HUES48 (cell line): ENCODE measurements around the gene SYTL5.

ENCODE experiments used
- H3K27ac ChIP-seq: one replicate; pipeline ENCODE4 v1.7.0; 2013; ENCODE audit warnings: low read depth, low read length, inconsistent platforms
- H3K27me3 ChIP-seq: 2 replicates; pipeline ENCODE4 v1.6.1; 2013; ENCODE audit warnings: mild to moderate bottlenecking, low read length; ENCODE audit not compliant: control insufficient read depth, insufficient read depth
- H3K36me3 ChIP-seq: 2 replicates; pipeline ENCODE4 v1.6.1; 2013; ENCODE audit warnings: low read length; ENCODE audit not compliant: control insufficient read depth, insufficient read depth
- H3K4me1 ChIP-seq: 2 replicates; pipeline ENCODE4 v1.6.1; 2013; ENCODE audit warnings: mild to moderate bottlenecking, low read length; ENCODE audit not compliant: control insufficient read depth, insufficient read depth
- H3K4me3 ChIP-seq: 2 replicates; pipeline ENCODE4 v1.5.1; 2013; ENCODE audit warnings: mild to moderate bottlenecking, low read depth, low read length
- H3K9ac ChIP-seq: 2 replicates; pipeline ENCODE4 v1.6.1; 2013; ENCODE audit warnings: mild to moderate bottlenecking, low read depth, low read length, moderate library complexity
- H3K9me3 ChIP-seq: 2 replicates; pipeline ENCODE4 v1.6.1; 2013; ENCODE audit warnings: low read length; ENCODE audit not compliant: control insufficient read depth, insufficient read depth

SYTL5 gene

DNA sequence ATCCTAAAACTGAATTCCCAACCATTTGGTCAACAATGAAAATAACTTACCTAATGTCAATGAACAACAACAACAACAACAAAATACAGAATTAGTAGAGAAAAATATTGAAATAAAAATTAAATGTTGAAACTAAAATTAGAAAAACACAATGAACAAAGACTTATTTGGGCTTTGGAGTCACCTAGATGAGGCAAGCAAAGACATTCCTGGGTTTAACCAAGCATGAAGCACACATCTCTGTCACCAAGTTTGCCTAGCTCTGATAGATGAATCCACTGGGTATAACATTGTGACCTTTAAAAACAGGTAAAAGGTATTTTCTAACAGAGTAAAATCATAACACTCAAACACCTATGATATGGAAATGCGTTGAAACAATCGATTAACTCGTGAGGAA lies 13.2 kb upstream of the SYTL5 start:
- Histone ChIP-seq H3K27ac (no peak overlapping the region), H3K4me3 (no peak overlapping the region), H3K4me1 (peaks cover 4% of the 10 kb centered on the region; the same call in 1 of the 2 replicates), H3K36me3 (no peaks in the 10 kb centered on the region), H3K27me3 (no peaks in the 10 kb centered on the region), H3K9me3 (no peaks in the 10 kb centered on the region), H3K9ac (no peak overlapping the region)

DNA sequence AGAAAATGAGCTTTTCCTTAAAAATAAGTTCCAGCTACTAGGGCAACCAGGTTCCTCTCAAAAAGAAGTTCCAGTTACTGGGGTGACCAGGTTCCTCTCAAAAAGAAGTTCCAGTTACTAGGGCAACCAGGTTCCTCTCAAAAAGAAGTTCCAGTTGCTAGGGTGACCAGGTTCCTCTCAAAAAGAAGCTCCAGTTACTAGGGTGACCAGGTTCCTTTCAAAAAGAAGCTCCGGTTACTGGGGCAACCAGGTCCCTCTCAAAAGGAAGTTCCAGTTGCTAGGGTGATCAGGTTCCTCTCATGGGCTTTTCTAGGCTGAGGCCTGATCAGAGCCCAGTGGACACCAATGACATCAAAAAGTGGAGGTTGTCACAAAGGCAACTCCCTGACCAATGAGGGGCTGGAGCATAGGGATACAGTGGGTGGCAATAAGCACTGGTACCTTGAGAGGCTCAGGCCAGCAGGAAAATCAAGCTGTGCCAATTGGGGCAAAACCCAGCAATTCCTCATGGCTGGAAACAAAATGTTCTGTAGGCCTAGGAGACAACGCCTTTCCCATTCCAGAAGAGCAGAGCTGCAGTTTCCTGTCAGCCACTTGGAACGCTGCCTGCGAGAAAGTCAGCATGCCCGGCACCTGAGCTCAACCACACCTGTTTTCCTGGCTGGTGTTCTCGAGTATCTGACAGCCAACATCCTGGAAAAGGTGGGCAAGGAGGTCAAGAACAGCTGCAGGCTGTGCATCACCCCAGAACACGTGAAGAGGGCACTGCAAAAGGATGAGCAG lies 12.3 kb upstream of the SYTL5 start:
- Histone ChIP-seq H3K9ac (no peak overlapping the region), H3K4me1 (peaks cover 4% of the 10 kb centered on the region; the same call in 1 of the 2 replicates), H3K27ac (no peak overlapping the region), H3K4me3 (no peak overlapping the region), H3K36me3 (no peaks in the 10 kb centered on the region), H3K27me3 (no peaks in the 10 kb centered on the region), H3K9me3 (no peaks in the 10 kb centered on the region)

DNA sequence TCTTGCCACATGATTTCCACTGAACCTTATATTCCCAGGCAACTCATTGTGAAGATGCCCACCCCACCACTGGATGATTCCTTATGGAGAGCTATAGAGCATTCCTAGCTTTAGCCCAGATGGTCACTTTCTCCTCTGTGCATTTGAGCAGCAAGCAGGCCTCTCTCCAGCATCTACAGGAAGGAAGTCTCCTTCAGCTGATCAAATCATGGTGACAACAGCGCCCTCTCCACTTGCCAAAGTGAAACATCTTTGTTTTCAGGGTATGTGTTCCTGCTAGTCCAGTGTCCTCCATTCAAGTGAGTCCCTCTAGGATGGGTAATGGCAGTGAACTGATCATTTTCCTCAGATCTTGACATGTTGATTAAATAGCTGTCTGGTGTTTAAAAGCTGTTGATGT lies 10.9 kb upstream of the SYTL5 start:
- Histone ChIP-seq H3K4me1 (peaks cover 4% of the 10 kb centered on the region; the same call in 1 of the 2 replicates), H3K36me3 (no peaks in the 10 kb centered on the region), H3K9me3 (no peaks in the 10 kb centered on the region)

DNA sequence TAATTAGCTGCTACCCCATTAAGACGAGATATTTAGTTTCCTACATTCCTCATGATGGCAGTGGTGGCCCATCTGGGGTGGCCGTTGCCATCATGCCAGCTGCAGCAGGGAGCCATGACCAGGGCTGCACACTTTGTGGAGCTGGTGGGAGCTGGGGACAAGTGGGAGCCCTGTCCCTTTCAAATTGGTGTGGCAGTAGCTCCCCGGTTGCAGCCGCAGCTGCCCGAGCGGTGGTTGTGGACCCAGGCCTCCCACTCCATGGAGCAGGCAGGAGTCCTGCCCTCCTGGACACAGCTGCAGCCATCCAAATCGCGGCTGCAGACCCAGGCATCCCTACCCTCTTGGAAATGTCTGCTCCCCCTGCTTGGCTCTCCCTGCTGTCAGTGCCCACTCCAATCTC lies 9.3 kb upstream of the SYTL5 start:
- peaks cover 4% of the 10 kb centered on the region; the same call in 1 of the 2 replicates for H3K4me1 ChIP-seq
- no peak overlapping the region for H3K4me3 ChIP-seq
- H3K27ac ChIP-seq, result no peak overlapping the region
- no peaks in the 10 kb centered on the region for H3K36me3 ChIP-seq
- no peaks in the 10 kb centered on the region for H3K9me3 ChIP-seq
- H3K27me3 ChIP-seq, result no peaks in the 10 kb centered on the region
- H3K9ac ChIP-seq, result no peak overlapping the region

More for the DNA sequence above, 10.9 kb upstream of the SYTL5 start:
- Histone ChIP-seq H3K4me3 (no peak overlapping the region), H3K27ac (no peak overlapping the region), H3K27me3 (no peaks in the 10 kb centered on the region), H3K9ac (no peak overlapping the region)

DNA sequence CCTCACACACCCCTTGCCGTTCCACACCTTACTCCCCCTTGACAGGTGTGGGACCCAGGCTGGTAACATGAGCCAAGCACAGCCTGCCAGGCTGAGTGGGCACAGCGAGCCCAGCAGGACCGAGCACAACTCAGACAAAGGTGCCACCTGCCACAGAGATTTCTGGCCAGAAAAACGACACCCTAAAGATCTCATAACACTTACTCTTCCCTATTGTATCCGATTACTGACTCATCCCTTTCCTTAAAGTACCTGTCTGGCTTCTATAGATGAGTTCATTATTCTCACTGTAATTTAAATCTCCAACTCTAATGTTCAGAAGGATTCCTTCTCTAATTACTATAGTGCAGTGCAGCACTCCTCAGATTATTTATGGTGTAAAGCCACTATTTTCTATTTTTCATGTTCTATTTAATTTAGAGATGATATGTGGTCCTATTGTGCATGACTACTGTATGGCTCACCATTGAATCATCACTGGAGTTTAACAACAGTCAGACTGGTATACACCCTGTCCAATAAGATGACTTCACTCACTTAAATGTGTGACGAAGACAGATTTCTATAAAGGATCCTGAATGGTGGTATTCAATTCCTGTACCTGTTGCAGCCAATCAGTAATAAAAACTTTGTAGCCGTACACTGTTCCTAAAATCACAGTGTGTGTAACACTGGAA lies 7.6 kb upstream of the SYTL5 start:
- no peaks in the 10 kb centered on the region for H3K27me3 ChIP-seq

DNA sequence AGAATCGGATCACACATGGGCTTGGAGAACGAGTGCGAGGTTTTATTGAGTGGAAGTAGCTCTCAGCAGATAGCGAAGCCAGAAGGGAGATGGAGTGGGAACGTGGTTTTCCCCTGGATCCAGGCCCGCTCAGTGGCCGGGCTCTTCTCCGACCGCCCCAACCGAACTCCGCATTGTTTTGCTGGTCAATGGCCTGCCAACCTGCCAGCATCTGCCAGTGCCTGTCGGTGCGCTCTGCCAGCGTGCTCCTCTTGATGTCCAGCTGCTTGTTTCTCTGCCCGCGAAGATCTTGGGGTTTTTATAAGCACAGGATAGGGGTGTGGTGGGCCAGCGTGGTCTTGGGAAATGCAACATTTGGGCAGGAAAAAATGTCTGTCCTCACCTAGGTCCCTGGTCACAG lies 5.6 kb upstream of the SYTL5 start:
- Histone ChIP-seq H3K4me3 (no peak overlapping the region), H3K36me3 (no peaks in the 10 kb centered on the region), H3K27me3 (no peaks in the 10 kb centered on the region), H3K27ac (no peak overlapping the region), H3K9ac (no peak overlapping the region), H3K4me1 (no peaks in the 10 kb centered on the region), H3K9me3 (no peaks in the 10 kb centered on the region; the same call in 1 of the 2 replicates)

More for the DNA sequence above, 7.6 kb upstream of the SYTL5 start:
- no peak overlapping the region for H3K9ac ChIP-seq
- no peaks in the 10 kb centered on the region for H3K36me3 ChIP-seq
- no peaks in the 10 kb centered on the region for H3K9me3 ChIP-seq
- H3K27ac ChIP-seq, result no peak overlapping the region
- H3K4me3 ChIP-seq, result no peak overlapping the region
- no peaks in the 10 kb centered on the region for H3K4me1 ChIP-seq

DNA sequence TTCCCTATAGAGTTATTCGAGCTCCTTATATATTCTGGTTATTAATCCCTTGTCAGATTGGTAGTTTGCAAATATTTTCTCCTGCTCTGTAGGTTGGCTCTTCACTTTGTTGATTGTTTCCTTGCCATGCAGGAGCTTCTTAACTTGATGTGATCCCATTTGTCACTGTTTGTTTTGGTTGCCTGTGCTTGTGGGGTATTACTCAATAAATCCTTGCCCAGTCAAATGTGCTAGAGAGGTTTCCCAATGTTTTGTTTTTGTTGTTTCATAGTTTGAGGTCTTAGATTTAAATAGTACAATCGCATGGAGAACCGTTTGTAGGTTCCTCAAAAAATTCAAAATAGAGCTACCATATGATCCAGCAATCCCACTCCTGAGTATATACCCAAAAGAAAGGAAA lies 2.3 kb upstream of the SYTL5 start:
- Histone ChIP-seq H3K36me3 (no peaks in the 10 kb centered on the region), H3K27me3 (no peaks in the 10 kb centered on the region), H3K9ac (no peak overlapping the region), H3K4me3 (no peak overlapping the region), H3K27ac (no peak overlapping the region), H3K4me1 (no peaks in the 10 kb centered on the region), H3K9me3 (no peaks in the 10 kb centered on the region; the same call in 1 of the 2 replicates)

DNA sequence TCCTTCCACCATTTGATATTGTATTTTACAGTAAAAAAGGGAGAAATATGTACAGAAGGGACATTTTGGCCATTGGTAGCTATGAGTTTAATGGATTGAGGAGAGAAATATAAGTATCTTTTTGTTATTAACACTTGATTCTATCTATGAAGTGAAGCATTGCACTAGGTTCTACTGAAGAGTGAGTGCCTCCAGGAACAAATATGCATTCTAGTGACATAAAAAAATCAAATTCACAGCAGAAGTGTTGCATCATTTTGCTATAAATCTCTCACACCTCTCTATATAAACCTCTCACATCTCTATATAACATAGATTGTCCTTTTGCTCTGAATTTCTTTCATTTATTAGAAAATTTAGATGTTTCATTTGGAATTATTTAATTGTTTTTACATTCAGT lies 425 bp downstream of the SYTL5 start:
- Histone ChIP-seq H3K9ac (no peak overlapping the region), H3K27ac (no peak overlapping the region), H3K27me3 (no peaks in the 10 kb centered on the region)

DNA sequence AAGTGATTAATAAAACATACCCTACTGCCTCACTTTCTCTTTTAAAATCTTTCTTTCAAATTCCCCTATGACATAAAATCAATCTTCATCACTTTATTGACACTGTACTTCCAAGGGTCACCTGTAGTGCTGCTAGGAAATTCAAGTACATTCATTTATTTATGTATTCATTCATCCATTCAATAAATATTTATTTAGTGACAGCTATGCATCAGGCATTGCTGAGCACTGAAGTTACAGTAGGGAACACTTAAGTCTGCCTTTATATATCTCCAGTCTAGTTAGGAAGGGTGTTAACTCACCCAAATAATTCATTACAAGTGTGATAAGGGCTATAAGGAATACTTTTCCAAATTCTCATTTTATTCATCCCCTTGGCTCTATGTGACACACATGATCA lies 2.3 kb downstream of the SYTL5 start:
- Histone ChIP-seq H3K27ac (no peak overlapping the region), H3K27me3 (no peaks in the 10 kb centered on the region), H3K9me3 (no peaks in the 10 kb centered on the region; the same call in 1 of the 2 replicates), H3K4me1 (no peaks in the 10 kb centered on the region), H3K9ac (no peak overlapping the region), H3K36me3 (no peaks in the 10 kb centered on the region), H3K4me3 (no peak overlapping the region)

More for the DNA sequence above, 425 bp downstream of the SYTL5 start:
- no peak overlapping the region for H3K4me3 ChIP-seq
- H3K36me3 ChIP-seq, result no peaks in the 10 kb centered on the region
- H3K4me1 ChIP-seq, result no peaks in the 10 kb centered on the region
- no peaks in the 10 kb centered on the region; the same call in 1 of the 2 replicates for H3K9me3 ChIP-seq

DNA sequence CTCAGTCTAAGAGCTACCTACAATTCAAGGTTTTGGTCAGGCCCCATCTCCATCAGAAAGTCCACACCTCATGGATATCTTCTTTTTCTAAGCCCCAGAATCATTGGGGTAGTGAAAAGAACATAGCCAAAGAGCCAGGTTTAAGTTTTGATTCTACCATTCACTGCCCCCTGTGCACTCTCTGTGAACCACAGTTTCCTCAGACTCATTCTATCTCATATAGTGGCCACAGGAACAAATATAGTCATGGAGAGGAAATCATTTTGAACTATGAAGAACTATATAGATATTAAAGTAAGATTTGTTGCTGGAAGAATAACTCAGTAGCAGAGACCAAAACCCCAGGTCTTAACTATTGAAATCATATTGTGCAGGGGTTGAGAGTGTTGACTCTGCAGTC lies 3.3 kb downstream of the SYTL5 start:
- Histone ChIP-seq H3K27me3 (no peaks in the 10 kb centered on the region), H3K4me1 (no peaks in the 10 kb centered on the region), H3K4me3 (no peak overlapping the region), H3K36me3 (no peaks in the 10 kb centered on the region), H3K27ac (no peak overlapping the region), H3K9ac (no peak overlapping the region), H3K9me3 (no peaks in the 10 kb centered on the region)

DNA sequence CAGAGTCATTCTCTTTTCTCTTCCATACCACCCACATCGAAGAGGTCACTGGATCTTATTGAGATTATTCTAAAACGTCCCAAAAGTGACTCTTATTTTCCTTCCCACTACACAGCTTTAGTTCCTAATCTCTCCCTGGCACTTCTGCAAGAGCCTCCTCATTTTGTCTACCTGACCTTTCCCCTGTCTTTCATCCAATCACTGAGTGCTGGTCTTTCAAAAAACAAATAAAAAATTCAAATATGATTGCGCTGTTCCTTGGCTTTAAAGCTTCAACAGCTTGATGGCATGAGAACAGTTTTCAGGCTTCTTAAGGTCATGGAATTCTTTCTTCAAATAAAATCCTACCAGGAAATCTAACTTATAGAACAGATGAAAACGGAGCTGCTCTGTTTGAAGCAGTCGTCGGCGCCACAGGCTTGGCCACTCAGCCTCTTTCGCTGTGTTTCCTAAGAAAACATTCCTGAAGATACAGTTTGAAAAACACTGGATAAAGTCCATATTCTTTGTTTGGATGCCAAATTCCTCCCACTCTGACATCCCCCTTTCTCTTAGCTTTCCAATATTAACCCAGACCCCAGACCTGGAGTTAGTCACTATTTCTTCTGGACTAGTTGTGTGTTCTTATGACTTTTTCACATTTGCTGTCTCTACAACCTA lies 12.5 kb downstream of the SYTL5 start:
- Histone ChIP-seq H3K4me3 (no peak overlapping the region), H3K9me3 (no peaks in the 10 kb centered on the region), H3K27me3 (no peaks in the 10 kb centered on the region), H3K36me3 (no peaks in the 10 kb centered on the region), H3K9ac (no peak overlapping the region), H3K27ac (no peak overlapping the region), H3K4me1 (no peaks in the 10 kb centered on the region)
